ENCODE data around the gene GAL3ST1.
A peak's percentile ranks its signal among the peaks of the same experiment; 100 is the strongest.

GAL3ST1 gene

GRCh38 chr22:30582788-30583545 lies 8.5 kb upstream of the GAL3ST1 start:
- no peak overlapping the region for H3K4me3 ChIP-seq (ENCODE audit: low read depth, low read length)
- no peak for TF ChIP-seq CTCF (IDR thresholded peaks at IDR 0.05; ENCODE audit: control insufficient read depth, extremely low read depth, insufficient read depth)
- no peak for DNase-seq (ENCODE audit: low read depth)

- no peak overlapping the region for H3K4me3 ChIP-seq (ENCODE audit: low read depth, low read length)
- TF ChIP-seq CTCF (IDR thresholded peaks at IDR 0.05; ENCODE audit: control insufficient read depth, extremely low read depth, insufficient read depth) = no peak
- no peak for DNase-seq (ENCODE audit: low read depth)
Measured at GRCh38 chr22:30582051-30582450, 7.6 kb upstream of the GAL3ST1 start.

GRCh38 chr22:30580896-30581295 lies 6.4 kb upstream of the GAL3ST1 start:
- no peak for DNase-seq (ENCODE audit: low read depth)
- no peak overlapping the region for H3K4me3 ChIP-seq (ENCODE audit: low read depth, low read length)
- TF ChIP-seq CTCF (IDR thresholded peaks at IDR 0.05; ENCODE audit: control insufficient read depth, extremely low read depth, insufficient read depth) = no peak

- no peak overlapping the region for H3K4me3 ChIP-seq (ENCODE audit: low read depth, low read length)
- TF ChIP-seq CTCF (IDR thresholded peaks at IDR 0.05; ENCODE audit: control insufficient read depth, extremely low read depth, insufficient read depth) = no peak
- DNase-seq (ENCODE audit: low read depth) = no peak
Measured at GRCh38 chr22:30578481-30578880, 4.0 kb upstream of the GAL3ST1 start.

- H3K4me3 ChIP-seq (ENCODE audit: low read depth, low read length) = no peak overlapping the region
- DNase-seq (ENCODE audit: low read depth) = peak; percentile 31
- TF ChIP-seq CTCF (IDR thresholded peaks at IDR 0.05; ENCODE audit: control insufficient read depth, extremely low read depth, insufficient read depth) = no peak
Measured at GRCh38 chr22:30575859-30576258, 1.4 kb upstream of the GAL3ST1 start.

GRCh38 chr22:30574997-30575671 lies 669 bp upstream of the GAL3ST1 start:
- no peak for DNase-seq (ENCODE audit: low read depth)
- TF ChIP-seq CTCF (IDR thresholded peaks at IDR 0.05; ENCODE audit: control insufficient read depth, extremely low read depth, insufficient read depth) = no peak
- H3K4me3 ChIP-seq (ENCODE audit: low read depth, low read length) = no peak overlapping the region
